ENCODE data around the gene CRELD2. TPM values are rescaled to one million over a fixed set of nuclear protein-coding genes. Genes with fewer than 3 reads are reported as not detected.

Gene CRELD2
- total and polyA plus RNA-seq, 2 of the 13 experiments (the other 11 are each of a cell fraction or from before 2014, with no cell fraction given): 17.2 to 44.7 TPM

GRCh38 chr22:49962012-49962750, 43.7 kb downstream of the CRELD2 start (continued):
- TF ChIP-seq ZFP62 (CRISPR knock-in tag; IDR thresholded peaks at IDR 0.05): no peak
- TF ChIP-seq SRSF1 (optimal IDR thresholded peaks at IDR 0.05; ENCODE audit: low read depth, low read length): no peak
- TF ChIP-seq, protein P1, sequence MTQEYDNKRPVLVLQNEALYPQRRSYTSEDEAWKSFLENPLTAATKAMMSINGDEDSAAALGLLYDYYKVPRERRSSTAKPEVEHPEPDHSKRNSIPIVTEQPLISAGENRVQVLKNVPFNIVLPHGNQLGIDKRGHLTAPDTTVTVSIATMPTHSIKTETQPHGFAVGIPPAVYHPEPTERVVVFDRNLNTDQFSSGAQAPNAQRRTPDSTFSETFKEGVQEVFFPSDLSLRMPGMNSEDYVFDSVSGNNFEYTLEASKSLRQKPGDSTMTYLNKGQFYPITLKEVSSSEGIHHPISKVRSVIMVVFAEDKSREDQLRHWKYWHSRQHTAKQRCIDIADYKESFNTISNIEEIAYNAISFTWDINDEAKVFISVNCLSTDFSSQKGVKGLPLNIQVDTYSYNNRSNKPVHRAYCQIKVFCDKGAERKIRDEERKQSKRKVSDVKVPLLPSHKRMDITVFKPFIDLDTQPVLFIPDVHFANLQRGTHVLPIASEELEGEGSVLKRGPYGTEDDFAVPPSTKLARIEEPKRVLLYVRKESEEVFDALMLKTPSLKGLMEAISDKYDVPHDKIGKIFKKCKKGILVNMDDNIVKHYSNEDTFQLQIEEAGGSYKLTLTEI (CRISPR knock-in tag; conservative IDR thresholded peaks at IDR 0.05): no peak
- no peak for TF ChIP-seq RBAK (CRISPR knock-in tag; IDR thresholded peaks at IDR 0.05)
- no peak for TF ChIP-seq ZKSCAN1 (IDR thresholded peaks at IDR 0.05; ENCODE audit: low read length)
- peak; percentile 45; the same call in 1 of the 2 replicates for TF ChIP-seq CREM (IDR thresholded peaks at IDR 0.05)
- no peak for TF ChIP-seq CREM (CRISPR knock-in tag; IDR thresholded peaks at IDR 0.05)
- no peak for TF ChIP-seq ZNF136 (CRISPR knock-in tag; IDR thresholded peaks at IDR 0.05; ENCODE audit: low read depth)
- TF ChIP-seq ZNF264 (CRISPR knock-in tag; IDR thresholded peaks at IDR 0.05): no peak
- TF ChIP-seq ZNF747 (CRISPR knock-in tag; IDR thresholded peaks at IDR 0.05; ENCODE audit: borderline replicate concordance): no peak
- TF ChIP-seq HOXA5 (CRISPR knock-in tag; IDR thresholded peaks at IDR 0.05): no peak
- peak; percentile 59; the same call in 1 of the 2 replicates for TF ChIP-seq FOXP4 (CRISPR knock-in tag; IDR thresholded peaks at IDR 0.05)
- peak; percentile 64 for TF ChIP-seq MEF2D (CRISPR knock-in tag; IDR thresholded peaks at IDR 0.05)
- TF ChIP-seq ZBTB14 (CRISPR knock-in tag; IDR thresholded peaks at IDR 0.05): no peak
- no peak for TF ChIP-seq ZNF761 (CRISPR knock-in tag; conservative IDR thresholded peaks at IDR 0.05)
- TF ChIP-seq KDM4B (CRISPR knock-in tag; IDR thresholded peaks at IDR 0.05): no peak
- peak; percentile 44; the same call in 1 of the 2 replicates for TF ChIP-seq NCOR1 (IDR thresholded peaks at IDR 0.05; ENCODE audit: borderline replicate concordance, low read length)
- peak; percentile 64 for TF ChIP-seq ZEB1 (IDR thresholded peaks at IDR 0.05; ENCODE audit: insufficient replicate concordance, low read depth)
- TF ChIP-seq RAD51 (IDR thresholded peaks at IDR 0.05; ENCODE audit: borderline replicate concordance): no peak
- no peak for TF ChIP-seq MAF1 (CRISPR knock-in tag; IDR thresholded peaks at IDR 0.05; ENCODE audit: borderline replicate concordance)

All from HepG2 (cell line).